GM21786 (cell line): ENCODE measurements around the gene TGFA.

Source experiments
- ATAC-seq: cut with Tn5 transposase; IDR thresholded peaks from one replicate; pipeline ENCODE4 v1.9.1; 2021; ENCODE audit not compliant: unreplicated experiment

The TGFA gene

GRCh38 chr2:70525032-70525431 lies 28.6 kb downstream of the TGFA start:
- no peak for ATAC-seq

- ATAC-seq, result no peak
Measured at GRCh38 chr2:70523996-70524965, 29.3 kb downstream of the TGFA start.

GRCh38 chr2:70523672-70523995 lies 30.0 kb downstream of the TGFA start:
- no peak for ATAC-seq

- no peak for ATAC-seq
Measured at GRCh38 chr2:70522627-70523026, 31.0 kb downstream of the TGFA start.

GRCh38 chr2:70520825-70521224 lies 32.8 kb downstream of the TGFA start:
- no peak for ATAC-seq

- ATAC-seq, result no peak
Measured at GRCh38 chr2:70519453-70519852, 34.2 kb downstream of the TGFA start.

- ATAC-seq, result no peak
Measured at GRCh38 chr2:70518557-70518956, 35.1 kb downstream of the TGFA start.

GRCh38 chr2:70517804-70518203 lies 35.8 kb downstream of the TGFA start:
- no peak for ATAC-seq

- ATAC-seq, result peak; percentile 94
Measured at GRCh38 chr2:70516596-70516995, 37.0 kb downstream of the TGFA start.

GRCh38 chr2:70515938-70516337 lies 37.7 kb downstream of the TGFA start:
- ATAC-seq, result no peak

GRCh38 chr2:70514612-70515055 lies 39.0 kb downstream of the TGFA start:
- ATAC-seq, result no peak

- ATAC-seq, result no peak
Measured at GRCh38 chr2:70513738-70514137, 39.9 kb downstream of the TGFA start.

- ATAC-seq, result no peak
Measured at GRCh38 chr2:70511971-70512729, 41.5 kb downstream of the TGFA start.

GRCh38 chr2:70510313-70510712 lies 43.3 kb downstream of the TGFA start:
- no peak for ATAC-seq

- ATAC-seq, result no peak
Measured at GRCh38 chr2:70509565-70509964, 44.1 kb downstream of the TGFA start.

GRCh38 chr2:70508711-70509462 lies 44.7 kb downstream of the TGFA start:
- no peak for ATAC-seq

GRCh38 chr2:70505613-70506391 lies 47.8 kb downstream of the TGFA start:
- no peak for ATAC-seq

GRCh38 chr2:70504750-70505149 lies 48.9 kb downstream of the TGFA start:
- no peak for ATAC-seq

- no peak for ATAC-seq
Measured at GRCh38 chr2:70503896-70504295, 49.7 kb downstream of the TGFA start.

GRCh38 chr2:70501728-70502127 lies 51.9 kb downstream of the TGFA start:
- ATAC-seq, result no peak

GRCh38 chr2:70501215-70501614 lies 52.4 kb downstream of the TGFA start:
- no peak for ATAC-seq
